Measurements from ENCODE around the gene ANGPTL2.

DNA sequence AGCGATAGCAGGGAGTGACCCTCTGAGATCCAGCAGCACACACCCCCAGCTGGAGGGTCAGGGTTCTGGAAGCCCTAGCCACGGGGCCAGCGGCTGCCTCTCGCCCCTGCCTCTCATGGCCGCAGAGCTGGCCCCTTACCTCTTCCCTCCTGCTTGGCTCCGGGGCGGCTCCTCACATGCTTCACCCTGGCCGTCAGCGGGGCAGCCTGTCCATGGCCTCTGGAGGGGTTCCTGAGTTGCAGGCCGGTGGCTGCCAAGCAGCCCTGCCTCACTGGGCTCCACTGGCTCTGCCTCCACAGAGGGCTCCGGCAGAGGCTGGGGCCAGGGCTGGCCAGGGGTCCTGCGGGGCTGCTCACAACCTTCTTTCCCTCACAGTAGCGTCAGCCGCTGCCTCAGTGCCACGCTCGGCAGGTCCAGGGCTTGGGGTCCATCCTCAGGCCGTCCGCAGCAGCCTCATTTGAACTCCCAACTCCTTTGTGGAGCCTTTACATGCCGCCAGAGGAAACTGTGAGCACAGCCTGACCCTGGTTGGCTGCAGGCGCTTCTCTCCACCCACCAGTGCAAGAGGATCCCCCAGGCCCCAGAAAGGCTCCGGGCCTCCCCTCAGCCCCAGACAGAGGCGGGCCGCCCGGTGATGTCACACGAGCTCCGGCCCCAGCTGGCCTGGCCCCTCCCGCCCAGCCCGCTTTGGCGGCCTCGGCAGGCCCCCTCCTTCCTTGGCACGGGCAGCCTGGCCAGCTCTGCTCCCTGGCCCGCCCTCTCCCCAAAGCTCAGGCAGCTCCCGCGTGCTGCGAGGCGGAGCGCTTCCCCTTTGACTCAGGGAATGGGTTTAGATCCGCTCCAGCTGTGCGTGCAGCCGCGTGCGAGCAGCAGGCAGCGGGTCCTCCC, at the start of gene ANGPTL2:
- no peak for TF ChIP-seq CTCF (IDR thresholded peaks at IDR 0.05)
- TF ChIP-seq POLR2A (IDR thresholded peaks at IDR 0.05): peak in 1 of 2 donors; percentile 50
